NCI-H2227 (cell line): ENCODE measurements around the gene PTGS2.
"Not testable (repeated sequence)": the region's sequence is repeated elsewhere in the genome, so short reads cannot be mapped to it uniquely, and the experiment has no call there.

ENCODE experiments used
- DNase-seq: peaks from one replicate; lab custom pipeline; 2025; ENCODE audit not compliant: unreplicated experiment; lab: John Stamatoyannopoulos, UW

The PTGS2 gene

DNA sequence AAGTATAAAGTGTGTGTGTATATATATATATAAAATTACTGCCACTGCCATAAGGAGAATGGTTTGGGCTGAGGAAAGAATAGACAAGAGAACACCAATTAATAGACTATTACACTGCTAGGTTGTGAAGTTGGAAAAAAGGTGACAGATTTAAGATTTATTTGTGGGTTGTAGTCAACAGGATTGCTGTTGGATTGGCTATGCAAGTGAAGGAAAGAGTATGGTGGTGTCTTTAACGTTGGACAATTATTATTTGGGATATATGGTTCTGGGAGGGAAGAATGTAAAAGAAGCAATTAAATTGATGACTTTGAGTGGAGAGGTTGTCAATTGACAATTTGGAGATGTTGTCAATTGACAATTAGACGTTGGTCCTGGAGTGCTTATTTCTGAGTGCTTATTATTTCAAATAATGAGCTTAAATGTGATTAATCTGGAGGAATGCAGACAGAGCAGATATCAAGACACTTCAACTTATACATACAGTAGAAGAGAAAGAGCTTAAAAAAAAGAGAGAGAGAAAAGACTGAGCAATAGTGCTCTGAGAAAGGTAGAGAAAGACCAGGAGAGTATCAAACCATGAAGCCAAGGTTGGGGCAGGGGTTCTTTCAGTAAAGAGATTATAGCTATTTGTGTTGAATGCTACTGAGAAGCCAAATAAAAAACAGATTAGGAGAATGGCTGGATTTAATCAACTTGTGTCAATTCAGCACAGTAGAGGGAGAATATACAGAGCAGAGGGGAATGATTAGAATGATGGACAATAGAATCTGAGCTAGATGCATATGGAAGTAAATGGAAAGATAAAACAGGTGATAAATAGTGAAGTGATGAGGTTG lies 9.7 kb downstream of the PTGS2 start:
- no peak for DNase-seq

- DNase-seq: not testable (repeated sequence)
Observed at GRCh38 chr1:186669784-186670183, 10.4 kb downstream of the PTGS2 start.

GRCh38 chr1:186664217-186664616 lies 16.0 kb downstream of the PTGS2 start:
- not testable (repeated sequence) for DNase-seq

DNA sequence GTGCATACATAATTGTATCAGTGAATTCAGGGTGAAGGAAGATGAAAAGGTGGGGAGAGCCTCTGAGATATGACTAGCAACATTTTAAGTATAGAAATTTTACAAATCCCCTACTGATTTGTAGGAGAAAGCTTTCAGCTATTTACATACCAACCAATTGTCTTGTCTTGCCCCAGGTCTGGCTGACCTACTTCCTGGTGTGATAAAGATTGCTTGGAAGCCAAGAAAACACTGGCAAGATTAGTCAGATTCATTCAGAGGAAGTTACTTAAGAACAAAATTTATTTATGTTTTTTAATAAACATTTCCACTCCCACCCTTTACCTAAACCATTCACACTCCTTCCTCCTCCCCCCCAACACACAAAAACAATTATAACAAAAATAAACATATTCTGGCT lies 17.5 kb downstream of the PTGS2 start:
- no peak for DNase-seq

DNA sequence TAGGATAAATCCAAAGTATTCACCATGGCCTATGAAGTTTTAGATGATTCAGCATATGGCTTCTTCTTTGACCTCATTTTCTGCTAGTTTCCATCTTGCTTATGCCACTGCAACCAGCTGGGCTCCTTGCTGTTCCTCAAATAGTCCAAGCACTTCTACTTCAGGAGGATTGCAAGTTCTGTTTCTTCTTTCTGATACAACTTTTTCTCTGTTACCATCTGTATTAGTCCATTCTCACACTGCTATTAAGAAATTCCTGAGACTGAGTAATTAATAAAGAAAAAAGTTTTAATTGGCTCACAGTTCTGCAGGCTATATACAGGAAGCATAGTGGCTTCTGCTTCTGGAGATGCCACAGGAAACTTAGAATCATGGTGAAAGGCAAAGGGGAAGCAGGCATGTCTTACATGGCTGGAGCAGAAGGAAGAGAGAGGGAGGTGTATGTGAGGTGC lies 20.3 kb downstream of the PTGS2 start:
- DNase-seq: no peak

DNA sequence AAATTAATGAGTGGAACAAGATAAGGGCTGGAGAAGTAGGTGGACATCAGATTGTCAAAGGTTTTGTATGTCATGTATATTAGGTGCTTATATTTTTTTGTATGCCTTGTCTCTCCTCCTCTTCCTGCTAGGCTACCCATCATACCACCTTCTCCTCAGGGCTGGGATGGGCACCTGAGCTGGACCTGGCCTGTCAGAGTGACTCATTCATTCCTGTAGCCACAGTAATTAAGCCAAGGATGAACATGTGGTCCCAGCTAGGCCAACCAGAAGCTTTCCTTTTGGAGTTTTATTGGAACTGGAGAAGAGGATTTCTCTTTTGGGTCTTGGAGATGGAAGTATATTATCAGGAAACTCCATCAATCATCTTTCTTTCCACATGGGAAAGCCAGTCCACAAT lies 21.2 kb downstream of the PTGS2 start:
- DNase-seq: no peak

DNA sequence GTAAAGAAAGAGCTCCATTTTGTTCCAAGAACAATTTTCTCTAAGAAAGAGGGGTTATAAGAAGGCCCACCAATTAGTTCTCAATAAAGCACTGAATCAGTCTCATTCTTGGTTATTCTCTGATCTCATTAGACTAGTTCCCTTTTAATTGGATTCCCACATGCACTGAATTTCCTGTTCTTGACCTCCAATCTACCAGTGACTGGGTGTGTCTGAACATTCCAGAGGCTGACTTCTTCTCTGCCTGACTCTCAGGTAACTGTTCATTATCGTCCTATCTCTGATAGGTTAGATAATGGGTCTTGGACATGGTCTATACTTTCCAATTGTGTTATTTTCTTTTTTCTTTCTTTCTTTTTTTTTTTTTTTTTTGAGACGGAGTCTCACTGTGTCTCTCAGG lies 22.7 kb downstream of the PTGS2 start:
- no peak for DNase-seq

DNA sequence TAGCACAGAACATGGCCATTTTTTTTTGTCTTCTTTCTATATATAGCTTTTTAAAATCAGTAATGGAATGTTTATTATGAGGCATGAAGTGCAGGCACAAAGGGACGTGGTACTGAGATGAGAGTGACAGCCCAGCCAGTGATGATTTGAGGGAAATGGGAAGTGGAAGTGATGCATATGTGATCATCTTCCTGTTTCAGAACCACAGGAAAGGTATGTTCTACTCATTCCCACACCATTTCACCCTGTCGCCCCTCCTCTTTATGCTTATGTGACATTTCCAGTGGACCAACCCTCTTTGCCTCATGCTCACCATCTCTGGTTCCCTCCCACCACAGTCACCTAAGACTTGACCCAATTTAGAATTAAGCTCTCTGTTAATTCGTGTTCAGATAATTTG lies 24.3 kb downstream of the PTGS2 start:
- DNase-seq: no peak

GRCh38 chr1:186654741-186655140 lies 25.5 kb downstream of the PTGS2 start:
- DNase-seq: no peak

DNA sequence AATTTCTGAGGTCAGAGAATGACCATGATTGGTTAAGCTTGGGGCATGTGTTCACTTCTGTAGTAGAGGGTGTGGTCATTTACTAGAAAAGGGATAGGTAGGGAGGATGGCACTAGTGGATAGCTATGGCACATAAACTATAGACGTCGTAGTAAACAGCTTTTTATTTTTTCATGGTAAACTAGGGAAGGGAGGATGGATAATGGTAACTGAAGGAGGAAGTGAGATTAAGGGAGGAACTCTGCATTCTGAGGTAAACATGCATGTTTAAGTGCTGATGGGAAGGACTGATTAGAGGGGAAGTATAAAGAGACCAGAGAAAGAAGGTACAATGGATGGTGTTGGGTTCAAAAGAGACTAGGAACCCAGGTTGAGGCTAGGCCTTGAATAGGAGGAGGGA lies 26.9 kb downstream of the PTGS2 start:
- no peak for DNase-seq

- DNase-seq: no peak
Observed at GRCh38 chr1:186648613-186649012, 31.6 kb downstream of the PTGS2 start.

DNA sequence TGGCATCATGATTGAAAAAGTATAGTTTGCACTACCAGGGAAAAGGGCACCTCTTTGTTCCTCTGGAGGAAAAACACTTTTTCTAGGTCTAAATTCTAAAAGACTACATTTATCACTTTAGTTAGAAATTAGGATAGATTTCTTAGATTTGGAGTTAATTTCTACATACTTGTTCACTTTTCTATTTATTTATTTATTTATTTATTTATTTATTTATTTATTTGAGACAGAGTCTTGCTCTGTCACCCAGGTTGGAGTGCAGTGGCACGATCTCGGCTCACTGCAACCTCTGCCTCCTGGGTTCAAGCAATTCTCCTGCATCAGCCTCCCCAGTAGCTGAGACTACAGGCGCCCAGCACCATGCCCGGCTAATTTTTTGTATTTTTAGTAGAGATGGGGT lies 32.2 kb downstream of the PTGS2 start:
- not testable (repeated sequence) for DNase-seq

- no peak for DNase-seq
Observed at GRCh38 chr1:186643614-186644013, 36.6 kb downstream of the PTGS2 start.

GRCh38 chr1:186637567-186637966 lies 42.7 kb downstream of the PTGS2 start:
- not testable (repeated sequence) for DNase-seq

DNA sequence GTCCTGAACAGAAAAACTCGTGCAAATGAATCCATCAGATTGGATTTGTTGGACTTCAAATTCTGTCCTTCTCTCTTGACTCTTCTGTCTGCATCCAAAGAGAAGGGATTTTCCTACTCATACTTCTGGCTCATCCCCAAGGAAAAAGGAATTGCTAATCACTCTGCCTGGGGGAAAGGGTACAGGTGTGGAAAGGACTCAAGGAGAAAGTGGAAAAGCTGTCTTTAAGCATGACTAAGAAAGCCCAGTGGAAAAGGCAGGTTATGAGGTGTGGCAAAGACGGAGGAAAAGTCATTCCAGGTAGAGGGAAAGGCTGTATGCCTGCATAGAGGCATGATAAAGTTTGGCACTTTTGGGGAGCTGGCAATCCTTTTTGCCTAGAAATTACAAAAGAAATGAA lies 43.4 kb downstream of the PTGS2 start:
- no peak for DNase-seq

DNA sequence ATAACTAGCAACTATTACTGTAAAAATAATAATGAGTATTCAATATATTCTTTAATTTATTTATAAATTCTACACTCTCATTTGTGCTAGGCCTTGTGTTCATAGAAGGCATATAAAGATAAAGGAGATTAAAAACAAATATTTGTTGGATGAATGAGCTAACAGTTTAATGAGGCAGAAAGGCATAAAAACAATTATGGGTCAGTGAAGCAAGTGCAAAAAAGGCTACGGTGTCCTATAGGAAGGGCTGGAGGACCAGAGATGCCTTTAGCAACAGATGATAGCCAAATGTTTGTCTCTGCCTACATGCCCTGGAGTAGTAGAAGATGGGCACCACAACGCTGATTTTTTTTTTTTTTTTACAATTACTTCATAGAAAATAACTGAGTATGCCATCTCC lies 45.7 kb downstream of the PTGS2 start:
- DNase-seq: no peak

DNA sequence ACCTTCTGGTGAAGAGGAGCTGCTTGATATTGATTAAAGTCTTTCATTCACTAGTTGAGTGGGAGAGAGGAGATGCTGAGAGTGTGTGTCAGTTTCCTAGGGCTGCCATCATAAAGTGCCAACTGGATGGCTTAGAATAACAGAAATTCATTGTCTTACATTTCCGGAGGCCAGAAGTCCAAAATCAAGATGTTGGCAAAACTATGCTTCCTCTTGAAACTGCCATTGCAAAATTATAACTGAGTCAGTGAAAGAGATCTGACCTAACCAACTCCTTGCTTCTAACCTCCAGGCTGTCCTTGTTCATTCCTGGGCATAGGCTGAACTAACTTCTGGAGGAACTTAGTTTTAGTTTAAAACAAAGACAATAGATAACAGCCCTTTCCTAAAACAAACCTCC lies 47.1 kb downstream of the PTGS2 start:
- DNase-seq: no peak

DNA sequence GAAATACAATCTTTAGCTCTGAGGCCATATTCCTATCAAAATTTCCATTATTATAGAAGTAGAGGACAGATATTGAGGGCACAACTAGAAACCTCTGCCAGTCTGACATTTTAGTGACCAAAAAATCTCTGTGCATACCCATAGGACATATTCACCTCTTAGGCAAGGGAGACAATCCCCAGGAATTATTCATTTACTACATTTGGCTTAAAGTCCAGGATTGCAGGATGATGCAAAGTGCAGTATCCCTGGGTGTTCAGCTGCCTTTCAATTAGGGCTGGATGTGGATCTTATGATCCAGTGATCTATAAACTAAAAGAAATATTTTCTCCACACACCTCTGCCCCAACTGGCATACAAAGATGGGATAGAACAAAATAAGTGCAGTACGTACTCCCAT lies 50.9 kb downstream of the PTGS2 start:
- no peak for DNase-seq

DNA sequence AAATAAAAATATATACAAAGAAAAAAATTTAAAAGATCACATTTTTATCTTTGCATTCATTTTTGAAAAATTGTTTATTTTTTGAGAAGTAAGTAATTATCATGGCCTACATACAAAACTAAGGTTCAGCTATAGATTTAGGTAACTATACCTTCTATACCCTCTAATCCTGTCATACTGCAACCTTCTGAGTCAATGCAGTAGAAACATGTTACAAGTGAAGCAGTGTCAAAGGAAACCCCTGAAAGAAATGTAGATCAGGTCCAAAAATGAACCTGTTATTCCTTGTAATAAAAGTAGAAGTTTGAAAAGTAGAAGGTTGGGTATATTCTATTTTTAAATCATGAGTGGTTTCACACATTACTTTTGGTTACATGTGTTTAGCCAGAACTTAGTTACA lies 51.3 kb downstream of the PTGS2 start:
- DNase-seq: no peak

DNA sequence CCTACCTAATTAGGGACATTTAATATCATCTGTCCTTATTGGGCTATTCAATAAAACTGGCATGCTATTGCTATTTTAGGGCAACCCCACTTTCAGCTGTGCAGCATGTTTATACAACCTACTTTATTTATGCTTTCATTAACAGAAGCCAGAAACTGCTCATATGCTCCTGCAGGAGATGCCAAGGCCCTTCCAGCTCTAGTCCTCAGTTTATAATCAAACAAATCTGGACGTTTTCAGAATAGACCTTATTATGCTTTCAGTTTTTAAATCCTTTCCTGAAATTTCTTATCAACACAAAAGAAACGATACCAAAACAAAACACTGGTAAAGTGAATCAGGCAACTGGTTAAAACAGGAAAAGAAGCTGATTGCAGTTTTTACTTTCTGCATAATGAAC lies 53.2 kb downstream of the PTGS2 start:
- DNase-seq: no peak

DNA sequence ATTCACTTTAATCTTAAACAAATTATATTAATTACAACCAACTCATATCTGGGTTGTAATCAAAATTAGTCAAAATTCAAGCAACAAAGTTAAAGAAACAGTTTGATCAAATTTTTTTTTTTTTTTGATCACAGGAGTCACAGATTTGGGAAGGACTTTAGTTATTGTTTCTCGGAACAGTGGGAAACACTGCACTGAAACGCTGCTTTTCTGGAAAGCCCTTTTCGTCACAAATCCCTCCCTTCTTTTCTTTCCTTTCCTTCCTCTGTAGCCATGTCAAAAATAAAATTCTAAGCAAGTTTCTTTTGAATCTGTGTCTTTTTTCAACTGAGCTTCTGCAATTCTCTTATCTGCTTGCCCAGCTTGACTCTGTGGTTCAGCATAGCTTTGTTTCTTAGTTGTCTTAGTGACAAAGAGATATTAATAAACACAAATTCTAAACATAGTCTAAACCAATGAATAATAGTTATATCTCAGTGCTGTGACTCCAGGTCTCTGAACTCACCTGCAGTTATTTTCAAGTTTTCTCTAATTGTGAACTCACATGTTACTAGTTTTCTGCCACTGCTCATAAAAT lies 53.8 kb downstream of the PTGS2 start:
- no peak for DNase-seq

DNA sequence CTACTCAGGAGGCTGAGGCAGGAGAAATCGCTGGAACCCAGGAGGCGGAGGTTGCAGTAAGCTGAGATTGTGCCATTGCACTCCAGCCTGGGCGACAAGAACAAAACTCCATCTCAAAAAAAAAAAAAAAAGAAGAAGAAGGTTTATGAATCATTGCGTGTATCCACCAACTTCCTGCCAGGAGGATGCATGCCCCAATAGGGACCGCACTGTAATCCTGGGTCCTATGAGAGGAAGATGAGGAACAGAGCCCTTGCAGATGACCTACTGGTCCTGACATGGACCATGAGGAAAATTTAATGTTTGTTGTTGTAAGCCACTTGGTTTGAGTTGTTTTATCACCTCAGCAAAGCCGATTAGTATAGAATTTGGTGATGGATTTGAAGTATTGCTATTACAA lies 56.7 kb downstream of the PTGS2 start:
- no peak for DNase-seq
